ENCODE results near the gene GJA1. TPM values are rescaled to one million over a fixed set of nuclear protein-coding genes. Genes with fewer than 3 reads are reported as not detected.
"Not testable (repeated sequence)": the region's sequence is repeated elsewhere in the genome, so short reads cannot be mapped to it uniquely, and the experiment has no call there.

The GJA1 gene
- total and polyA plus RNA-seq, 2 of the 4 experiments (the other 2 are of a cell fraction) = 180 to 323 TPM

GRCh38 chr6:121430514-121431460 lies 4.7 kb upstream of the GJA1 start (continued):
- TF ChIP-seq CHD1 (IDR thresholded peaks at IDR 0.05; ENCODE audit: low read depth, low read length) = no peak
- TF ChIP-seq CEBPB (IDR thresholded peaks at IDR 0.05; ENCODE audit: low read depth, low read length) = no peak
- TF ChIP-seq SMC3 (IDR thresholded peaks at IDR 0.05; ENCODE audit: low read depth, low read length) = peak; percentile 100

DNA sequence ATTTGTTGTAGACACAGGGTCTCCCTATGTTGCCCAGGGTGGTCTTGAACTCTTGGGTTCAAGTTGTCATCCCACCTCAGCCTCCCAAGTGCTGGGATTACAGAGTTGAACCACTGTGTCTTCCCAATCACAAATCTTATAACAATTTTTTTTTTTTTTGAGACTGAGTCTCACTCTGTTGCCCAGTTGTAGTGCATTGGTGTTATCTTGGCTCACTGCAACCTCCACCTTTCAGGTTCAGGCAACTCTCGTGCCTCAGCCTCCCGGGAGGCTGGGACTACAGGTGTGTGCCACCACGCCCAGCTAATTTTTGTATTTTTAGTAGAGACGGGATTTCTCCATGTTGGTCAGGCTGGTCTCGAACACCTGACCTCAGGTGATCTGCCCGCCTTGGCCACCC lies 3.7 kb upstream of the GJA1 start:
- H3K18ac ChIP-seq (ENCODE audit: low read depth, low read length); DNase-seq; H2AK9ac ChIP-seq (replicated peaks; ENCODE audit: low read depth, low read length, poor library complexity); H3K36me3 ChIP-seq (ENCODE audit: control insufficient read depth, insufficient read depth, low read length); H4K91ac ChIP-seq (ENCODE audit: insufficient read depth, low read depth, low read length); H3K9me3 ChIP-seq (ENCODE audit: control insufficient read depth, insufficient read depth, low read length); H3K14ac ChIP-seq (replicated peaks; ENCODE audit: low read depth, low read length); H3K27ac ChIP-seq (ENCODE audit: insufficient read depth, low read length); H2AFZ ChIP-seq (replicated peaks; ENCODE audit: low read length, poor library complexity); H3K79me1 ChIP-seq (ENCODE audit: low read depth in 1 of 2, low read length in 2 of 2); H4K5ac ChIP-seq (ENCODE audit: low read depth, low read length); H2BK5ac ChIP-seq (ENCODE audit: low read depth, low read length, poor library complexity, severe bottlenecking); H3K4me2 ChIP-seq (ENCODE audit: low read depth, low read length); H2BK15ac ChIP-seq (ENCODE audit: low read depth, low read length); H3K9me1 ChIP-seq (ENCODE audit: insufficient read depth, low read length); H3K56ac ChIP-seq (ENCODE audit: extremely low read depth, insufficient read depth, low read length); intact Hi-C loops (cut with micrococcal nuclease); H3K4me1 ChIP-seq (ENCODE audit: control insufficient read depth, insufficient read depth, low read length); H2BK120ac ChIP-seq (ENCODE audit: low read depth, low read length); H4K8ac ChIP-seq (ENCODE audit: low read depth in 2 of 2, low read length in 2 of 2); H3K4me3 ChIP-seq (ENCODE audit: insufficient read depth, low read depth, low read length); H3K9ac ChIP-seq (ENCODE audit: low read depth, low read length); H3K4ac ChIP-seq (ENCODE audit: low read depth, low read length); dilution Hi-C loops (cut with HindIII; ENCODE audit: low sequenced_read_pairs, unreplicated experiment); ATAC-seq (ENCODE audit: low read depth); H3K27me3 ChIP-seq (ENCODE audit: control insufficient read depth, insufficient read depth, low read length); POLR2A ChIA-PET (ENCODE audit: unreplicated experiment); H3K23ac ChIP-seq (ENCODE audit: low read depth, low read length); H4K20me1 ChIP-seq (ENCODE audit: insufficient read depth, low read length); BruUV-seq (replicated peaks): not testable (repeated sequence)
- 100% methylated on average over 3 of the region's 6 CpGs; no CpG with 5 or more reads in 1 of the 2 experiments for WGBS, 2 experiments (ENCODE audit: extremely low coverage in 2 of 2, insufficient read length in 1 of 2)
- CTCF ChIA-PET = interaction anchor here (0.8 to 2.9 kb wide), 2 partner anchors 417 to 752 kb away, joined by 3 to 10 read pairs; no protein-coding TSS in a partner anchor
- in situ Hi-C loops (cut with MboI; ENCODE audit: low sequenced_read_pairs) = loop anchor here (10.0 kb wide), 1 partner anchor 163 kb away; no protein-coding TSS in a partner anchor
- peak overlapping the region; percentile 70; the same call in 1 of the 2 replicates for H2BK20ac ChIP-seq (ENCODE audit: low read depth, low read length)
- H2AK5ac ChIP-seq (ENCODE audit: low read depth, low read length) = peak overlapping the region; percentile 65; the same call in 1 of the 2 replicates

Data from IMR-90 (cell line).